ENCODE data around the gene POLR3F.

DNA sequence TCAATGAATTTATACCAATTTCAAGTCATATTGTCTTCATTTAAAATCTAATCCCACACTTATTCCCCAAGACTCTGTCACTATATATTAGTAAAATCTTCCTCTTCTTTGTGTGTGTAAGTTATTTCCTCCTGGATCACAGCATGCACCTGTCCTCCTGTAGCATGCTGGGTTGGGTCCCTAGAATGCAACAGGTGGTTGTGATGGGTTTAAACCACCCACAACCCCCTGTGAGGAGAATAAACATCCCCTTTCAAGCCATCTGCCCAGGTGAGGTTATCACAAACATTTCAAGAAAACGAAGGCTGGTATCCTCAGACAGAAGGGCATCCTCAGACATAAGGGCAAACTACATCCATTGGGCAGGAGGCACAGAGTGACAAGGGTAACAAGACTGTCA lies 26.8 kb upstream of the POLR3F start:
- TF ChIP-seq, protein P1, sequence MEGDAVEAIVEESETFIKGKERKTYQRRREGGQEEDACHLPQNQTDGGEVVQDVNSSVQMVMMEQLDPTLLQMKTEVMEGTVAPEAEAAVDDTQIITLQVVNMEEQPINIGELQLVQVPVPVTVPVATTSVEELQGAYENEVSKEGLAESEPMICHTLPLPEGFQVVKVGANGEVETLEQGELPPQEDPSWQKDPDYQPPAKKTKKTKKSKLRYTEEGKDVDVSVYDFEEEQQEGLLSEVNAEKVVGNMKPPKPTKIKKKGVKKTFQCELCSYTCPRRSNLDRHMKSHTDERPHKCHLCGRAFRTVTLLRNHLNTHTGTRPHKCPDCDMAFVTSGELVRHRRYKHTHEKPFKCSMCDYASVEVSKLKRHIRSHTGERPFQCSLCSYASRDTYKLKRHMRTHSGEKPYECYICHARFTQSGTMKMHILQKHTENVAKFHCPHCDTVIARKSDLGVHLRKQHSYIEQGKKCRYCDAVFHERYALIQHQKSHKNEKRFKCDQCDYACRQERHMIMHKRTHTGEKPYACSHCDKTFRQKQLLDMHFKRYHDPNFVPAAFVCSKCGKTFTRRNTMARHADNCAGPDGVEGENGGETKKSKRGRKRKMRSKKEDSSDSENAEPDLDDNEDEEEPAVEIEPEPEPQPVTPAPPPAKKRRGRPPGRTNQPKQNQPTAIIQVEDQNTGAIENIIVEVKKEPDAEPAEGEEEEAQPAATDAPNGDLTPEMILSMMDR (IDR thresholded peaks at IDR 0.05): no peak
- TF ChIP-seq EZH2 (IDR thresholded peaks at IDR 0.05; ENCODE audit: borderline replicate concordance, insufficient read depth, low read depth, low read length, poor library complexity, severe bottlenecking): no peak

All from B cell (primary cell).